Smooth muscle cell of the brain vasculature (primary cell): ENCODE data around the gene HDAC7.

Experiments
- DNase-seq: peaks from one replicate; pipeline ENCODE4 v3.0.0-alpha.2; 2012; ENCODE audit warnings: low read depth, low spot score

The HDAC7 gene

DNA sequence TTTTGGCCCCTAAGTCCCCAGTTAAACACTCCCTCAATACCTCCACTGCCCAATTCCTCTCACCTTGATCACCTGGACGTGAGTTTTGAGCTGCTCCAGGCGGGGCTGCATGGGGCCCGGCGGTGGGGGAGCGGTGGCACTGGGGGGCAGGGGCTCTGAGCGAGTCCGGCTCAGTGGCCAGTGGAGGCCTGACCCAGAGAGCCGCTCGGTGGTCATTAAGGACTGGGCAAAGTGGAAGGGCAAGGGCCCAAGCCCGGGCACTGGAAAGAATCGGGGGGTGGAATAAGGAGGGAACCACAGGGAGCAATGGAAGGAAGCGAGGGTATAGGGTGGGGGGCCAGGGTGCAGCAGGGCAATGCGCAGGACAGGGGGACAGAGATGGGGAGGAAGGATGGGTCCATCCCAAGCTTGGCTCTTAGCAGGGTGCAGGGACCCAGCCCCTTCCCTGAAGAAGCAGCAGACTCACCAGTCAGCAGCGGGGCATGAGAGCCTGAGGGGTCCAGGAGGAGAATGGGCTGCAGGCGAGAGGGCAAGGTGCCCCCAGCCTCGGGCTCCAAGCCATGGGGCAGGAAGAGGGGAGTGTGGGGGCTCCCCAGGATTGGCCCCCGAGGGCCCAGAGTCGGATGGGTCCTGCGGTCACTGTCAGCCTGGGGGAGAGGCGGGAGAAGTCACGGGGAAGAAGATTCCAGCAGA, 24.4 kb downstream of the HDAC7 start:
- no peak for DNase-seq

GRCh38 chr12:47794679-47795078, 25.0 kb downstream of the HDAC7 start:
- no peak for DNase-seq

- DNase-seq = no peak
Observed at GRCh38 chr12:47793015-47793681, 26.6 kb downstream of the HDAC7 start.

DNA sequence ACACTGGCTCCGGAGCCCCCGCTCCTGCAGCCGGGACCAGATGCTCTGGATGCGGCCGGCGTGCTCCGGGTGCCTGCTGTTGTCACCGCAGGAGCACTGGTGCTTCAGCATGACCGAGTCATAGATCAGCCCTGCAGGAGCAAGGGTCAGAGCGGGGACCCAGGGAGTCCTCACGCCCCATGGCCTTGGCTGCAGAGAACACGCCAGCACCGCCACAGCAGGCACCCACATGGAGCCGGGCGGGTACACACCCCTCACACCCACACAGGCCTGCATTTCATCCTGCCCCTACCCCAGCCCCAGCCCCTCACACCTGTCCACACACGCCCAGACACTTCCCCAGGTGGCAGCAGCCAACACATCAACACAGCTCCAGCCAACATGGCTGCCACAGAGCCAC, 27.8 kb downstream of the HDAC7 start:
- no peak for DNase-seq

DNA sequence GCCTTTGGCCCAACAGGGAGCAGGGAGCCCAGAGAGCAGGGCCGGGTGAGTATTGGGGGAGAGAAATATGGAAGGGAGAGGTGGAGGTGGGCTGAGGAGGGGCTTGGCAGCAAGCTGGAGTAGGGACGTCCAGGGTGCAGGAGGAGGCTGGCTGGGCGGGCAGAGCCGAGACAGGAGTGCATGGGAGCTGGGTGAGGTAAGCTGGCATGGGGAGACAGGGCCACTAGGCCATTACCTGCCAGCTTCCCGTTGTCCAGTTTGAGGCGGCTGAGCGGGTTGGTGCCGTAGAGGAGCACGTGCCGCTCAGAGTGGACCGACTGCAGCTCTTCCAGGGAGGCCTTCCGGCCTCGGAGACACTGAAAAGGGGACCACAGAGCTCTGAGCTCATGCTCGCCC, 28.4 kb downstream of the HDAC7 start:
- DNase-seq = no peak

- DNase-seq = no peak
Observed at GRCh38 chr12:47790676-47791350, 28.9 kb downstream of the HDAC7 start.

- DNase-seq = no peak
Observed at GRCh38 chr12:47789712-47790489, 29.8 kb downstream of the HDAC7 start.

GRCh38 chr12:47789141-47789540, 30.6 kb downstream of the HDAC7 start:
- DNase-seq = no peak

- DNase-seq = no peak
Observed at GRCh38 chr12:47787596-47788319, 31.9 kb downstream of the HDAC7 start.

GRCh38 chr12:47786662-47787280, 32.9 kb downstream of the HDAC7 start:
- DNase-seq = no peak

GRCh38 chr12:47785887-47786661, 33.6 kb downstream of the HDAC7 start:
- no peak for DNase-seq

DNA sequence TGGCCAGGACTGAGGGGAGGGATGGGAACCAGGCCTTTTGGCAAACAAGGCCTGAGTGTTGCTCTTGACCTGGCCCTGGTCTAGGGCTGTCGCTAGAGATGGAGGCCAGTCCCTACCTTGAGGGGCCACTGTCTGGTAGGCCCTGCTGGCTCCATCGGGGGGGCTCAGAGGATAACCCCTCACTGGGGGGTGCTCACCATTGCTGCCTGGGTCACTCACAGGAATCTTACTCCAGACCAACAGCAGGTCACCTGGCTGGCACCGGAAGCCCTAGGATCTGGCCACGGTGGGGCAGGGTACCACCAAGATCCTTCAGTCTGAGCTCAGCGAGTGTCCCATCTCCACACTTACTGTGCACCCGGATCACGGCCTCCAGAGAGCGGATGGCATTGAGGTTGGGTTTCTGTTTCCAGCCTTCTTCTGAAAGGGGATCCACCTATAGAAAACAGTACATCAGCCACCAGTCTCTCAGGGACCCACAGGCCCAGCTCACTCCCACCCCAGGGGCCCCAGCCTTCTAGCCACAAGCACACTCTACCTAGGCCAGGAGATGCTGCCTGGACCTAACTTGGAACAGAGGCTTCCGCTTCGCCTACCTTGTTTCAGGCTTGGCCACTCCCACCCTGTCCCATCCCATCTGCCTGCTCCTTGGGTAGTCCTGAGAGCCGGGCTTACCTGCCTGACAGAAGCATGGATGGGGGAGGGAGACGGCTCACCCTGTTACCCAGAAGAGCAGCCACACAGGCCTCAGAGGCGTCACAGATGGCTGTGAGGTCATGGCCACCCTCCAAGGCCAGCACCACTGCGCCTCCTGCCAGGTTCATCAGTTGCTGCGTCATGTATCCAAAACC, 34.4 kb downstream of the HDAC7 start:
- DNase-seq = no peak

DNA sequence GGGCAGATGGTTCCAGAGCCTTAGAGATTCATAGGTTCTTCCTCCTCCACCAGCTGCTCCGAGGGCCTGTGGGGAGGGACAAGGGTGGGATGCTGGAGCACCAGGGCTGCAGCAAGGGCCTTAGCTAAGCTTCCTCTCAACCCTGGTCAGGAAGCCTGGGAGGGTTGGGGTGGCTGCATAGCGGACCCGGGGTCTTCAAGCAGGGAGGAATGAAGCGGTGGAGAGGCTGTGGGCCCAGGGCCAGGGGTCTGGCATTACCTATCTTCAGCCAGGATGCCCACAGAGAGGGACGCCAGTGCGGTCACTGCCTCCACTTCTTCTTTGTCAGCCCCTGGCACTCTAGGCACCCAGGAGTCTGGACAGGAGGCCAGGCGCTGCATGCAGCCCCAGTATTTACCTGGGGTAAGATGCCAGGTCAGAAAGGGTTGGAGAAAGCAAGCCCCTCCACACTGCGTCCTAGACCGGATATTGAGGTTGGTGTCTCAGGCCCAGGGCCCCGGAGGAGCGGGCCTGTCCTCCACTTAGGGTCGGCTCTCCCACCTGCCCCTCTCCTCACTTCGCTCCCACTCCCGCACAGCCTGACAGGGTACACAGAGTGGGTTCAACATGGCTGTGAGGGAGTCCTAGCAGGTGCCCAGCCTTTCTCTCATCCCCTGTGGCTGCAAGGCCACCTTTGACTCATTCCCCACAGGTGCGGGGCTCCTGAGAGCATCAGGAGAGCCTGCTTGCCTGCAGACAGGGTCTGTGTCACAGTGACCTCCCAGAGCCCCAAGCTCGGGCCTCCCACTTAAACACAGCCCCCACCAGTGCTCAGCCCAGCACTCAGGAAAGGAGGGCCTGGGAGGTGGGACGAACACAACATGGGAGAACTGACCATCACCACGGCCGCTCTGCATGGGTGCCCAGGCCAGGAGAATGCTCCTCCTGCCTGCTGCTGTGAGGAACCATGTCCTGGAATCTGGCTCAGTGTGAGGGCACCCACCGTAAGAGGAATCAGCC, 35.6 kb downstream of the HDAC7 start:
- DNase-seq = no peak

GRCh38 chr12:47783024-47783755, 36.5 kb downstream of the HDAC7 start:
- no peak for DNase-seq

DNA sequence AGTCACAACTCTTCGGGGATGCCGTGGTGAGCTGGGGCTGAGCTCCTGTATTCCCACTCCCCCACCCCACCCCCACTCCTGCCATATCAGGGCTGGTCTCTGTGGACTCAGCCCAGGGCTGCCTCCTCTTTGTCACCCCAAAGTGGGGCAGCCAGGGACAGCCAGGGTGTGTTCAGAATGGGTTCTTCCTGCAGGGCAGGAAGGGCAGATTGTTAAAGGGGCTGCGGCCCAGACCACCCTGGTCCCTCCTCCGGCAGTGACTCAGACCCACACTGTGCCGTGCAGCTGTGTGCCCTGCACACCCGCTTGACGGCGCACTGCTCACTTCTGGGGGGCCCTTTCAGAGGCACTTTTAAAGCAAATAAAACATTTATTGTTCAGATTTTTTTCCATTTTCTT, 37.3 kb downstream of the HDAC7 start:
- no peak for DNase-seq

DNA sequence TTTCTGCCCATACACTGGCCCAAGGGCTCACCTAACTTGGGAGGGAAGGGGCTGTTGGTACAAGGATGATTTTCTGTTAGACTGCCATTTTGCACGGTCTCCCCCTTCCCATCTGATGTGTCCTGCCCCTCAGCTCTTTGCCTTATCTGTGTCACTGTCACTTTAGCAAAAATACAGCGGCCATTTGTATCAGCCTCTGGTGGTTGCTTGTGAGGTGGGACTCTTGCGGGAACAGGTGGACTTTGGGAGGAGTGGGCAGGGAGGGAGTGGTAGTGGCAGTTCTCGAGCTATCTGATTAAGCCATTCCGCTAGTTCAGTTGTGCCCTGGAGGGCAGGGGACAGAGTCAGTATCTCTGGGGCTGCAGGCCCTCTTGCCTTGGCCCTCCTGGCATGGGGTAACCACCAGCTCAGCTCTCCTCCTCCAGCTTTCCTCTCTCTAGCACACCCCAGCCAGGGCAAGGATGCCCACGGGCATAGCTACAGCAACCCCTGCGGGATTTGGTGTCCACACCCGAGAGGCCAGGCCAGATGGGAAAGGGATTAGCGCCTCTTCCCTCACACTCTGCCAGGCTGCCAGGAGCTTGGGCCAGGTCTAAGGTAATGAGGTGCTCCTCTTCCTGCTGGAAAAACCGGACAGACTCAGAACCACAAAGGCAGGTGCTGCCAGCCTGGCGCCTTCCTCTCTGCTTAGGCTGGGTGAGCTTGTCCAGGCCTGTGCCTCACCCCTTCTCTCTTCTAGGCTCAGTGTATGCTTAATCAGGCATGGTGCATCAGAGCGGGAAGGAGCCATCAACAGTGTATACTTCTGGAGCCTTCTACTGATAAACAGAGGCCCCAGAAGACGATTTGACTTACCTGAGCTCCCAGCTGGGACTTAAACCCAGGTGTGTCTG, 38.0 kb downstream of the HDAC7 start:
- DNase-seq = no peak
